Measurements from ENCODE around the gene SH3RF1.
"Not testable (repeated sequence)": the region's sequence is repeated elsewhere in the genome, so short reads cannot be mapped to it uniquely, and the experiment has no call there.

Gene SH3RF1

GRCh38 chr4:169202878-169203277 lies 67.9 kb downstream of the SH3RF1 start:
- TF ChIP-seq CTCF (IDR thresholded peaks at IDR 0.05; ENCODE audit: extremely low read depth, missing control alignments), result no peak
- no peak for DNase-seq (ENCODE audit: low spot score)

- TF ChIP-seq CTCF (IDR thresholded peaks at IDR 0.05; ENCODE audit: extremely low read depth, missing control alignments), result no peak
- DNase-seq (ENCODE audit: low spot score), result no peak
Measured at GRCh38 chr4:169202145-169202699, 68.5 kb downstream of the SH3RF1 start.

- no peak for TF ChIP-seq CTCF (IDR thresholded peaks at IDR 0.05; ENCODE audit: extremely low read depth, missing control alignments)
- DNase-seq (ENCODE audit: low spot score), result no peak
Measured at GRCh38 chr4:169201222-169202144, 69.3 kb downstream of the SH3RF1 start.

- TF ChIP-seq CTCF (IDR thresholded peaks at IDR 0.05; ENCODE audit: extremely low read depth, missing control alignments), result no peak
- DNase-seq (ENCODE audit: low spot score), result no peak
Measured at GRCh38 chr4:169200361-169201030, 70.3 kb downstream of the SH3RF1 start.

- no peak for TF ChIP-seq CTCF (IDR thresholded peaks at IDR 0.05; ENCODE audit: extremely low read depth, missing control alignments)
- DNase-seq (ENCODE audit: low spot score), result no peak
Measured at GRCh38 chr4:169199184-169199583, 71.6 kb downstream of the SH3RF1 start.

- no peak for TF ChIP-seq CTCF (IDR thresholded peaks at IDR 0.05; ENCODE audit: extremely low read depth, missing control alignments)
Measured at GRCh38 chr4:169198167-169198566, 72.6 kb downstream of the SH3RF1 start.

GRCh38 chr4:169197206-169197605 lies 73.5 kb downstream of the SH3RF1 start:
- not testable (repeated sequence) for DNase-seq (ENCODE audit: low spot score)

More at GRCh38 chr4:169198167-169198566, 72.6 kb downstream of the SH3RF1 start:
- no peak for DNase-seq (ENCODE audit: low spot score)

Data from GM20000 (cell line).